ENCODE results near the gene DUSP9.

Gene DUSP9

GRCh38 chrX:153649178-153649914 is 2.3 kb downstream of the DUSP9 start:
- peak; percentile 10 for DNase-seq

- no peak for DNase-seq
Measured at GRCh38 chrX:153649915-153650782, 3.1 kb downstream of the DUSP9 start.

GRCh38 chrX:153650959-153651358 is 4.0 kb downstream of the DUSP9 start:
- DNase-seq: no peak

GRCh38 chrX:153651540-153652079 is 4.6 kb downstream of the DUSP9 start:
- no peak for DNase-seq

- DNase-seq: no peak
Measured at GRCh38 chrX:153653556-153653955, 6.6 kb downstream of the DUSP9 start.

- no peak for DNase-seq
Measured at GRCh38 chrX:153657161-153657560, 10.2 kb downstream of the DUSP9 start.

- no peak for DNase-seq
Measured at GRCh38 chrX:153659268-153659667, 12.3 kb downstream of the DUSP9 start.

- peak; percentile 45 for DNase-seq
Measured at GRCh38 chrX:153662266-153662665, 15.3 kb downstream of the DUSP9 start.

- no peak for DNase-seq
Measured at GRCh38 chrX:153665726-153666306, 18.8 kb downstream of the DUSP9 start.

- DNase-seq: no peak
Measured at GRCh38 chrX:153667281-153667955, 20.4 kb downstream of the DUSP9 start.

- peak; percentile 68 for DNase-seq
Measured at GRCh38 chrX:153667956-153668396, 21.0 kb downstream of the DUSP9 start.

- no peak for DNase-seq
Measured at GRCh38 chrX:153668423-153669173, 21.6 kb downstream of the DUSP9 start.

- no peak for DNase-seq
Measured at GRCh38 chrX:153669174-153669890, 22.3 kb downstream of the DUSP9 start.

- no peak for DNase-seq
Measured at GRCh38 chrX:153669901-153670731, 23.1 kb downstream of the DUSP9 start.

- no peak for DNase-seq
Measured at GRCh38 chrX:153670748-153671588, 24.0 kb downstream of the DUSP9 start.

GRCh38 chrX:153671589-153672530 is 24.9 kb downstream of the DUSP9 start:
- no peak for DNase-seq

- no peak for DNase-seq
Measured at GRCh38 chrX:153672531-153673427, 25.8 kb downstream of the DUSP9 start.

Measured in EL (cell line).